HFF-Myc (cell line): Measurements from ENCODE around the gene DHCR7.

ENCODE experiments used
- DNase-seq: peaks from one replicate; pipeline ENCODE4 v3.0.0-alpha.2; 2011; ENCODE audit warnings: low read depth; ENCODE audit errors: extremely low read depth
- H3K4me3 ChIP-seq: replicated peaks from 2 replicates; pipeline ENCODE4 v1.5.1; 2011; ENCODE audit warnings: low read depth, mild to moderate bottlenecking, control low read depth, low read length
- CTCF ChIP-seq: IDR thresholded peaks from 2 replicates; pipeline ENCODE4 v1.5.1; 2012; ENCODE audit warnings: mild to moderate bottlenecking, low read depth, low read length, control low read depth; ENCODE audit errors: missing control alignments

DHCR7 gene

GRCh38 chr11:71402878-71403277, 45.3 kb downstream of the DHCR7 start:
- no peak overlapping the region for H3K4me3 ChIP-seq
- TF ChIP-seq CTCF: no peak
- DNase-seq: no peak

GRCh38 chr11:71400216-71400615, 48.0 kb downstream of the DHCR7 start:
- TF ChIP-seq CTCF: no peak
- H3K4me3 ChIP-seq: no peak overlapping the region
- no peak for DNase-seq

- no peak for TF ChIP-seq CTCF
- no peak overlapping the region for H3K4me3 ChIP-seq
- no peak for DNase-seq
Observed at GRCh38 chr11:71399341-71399740, 48.9 kb downstream of the DHCR7 start.

GRCh38 chr11:71397961-71398360, 50.2 kb downstream of the DHCR7 start:
- H3K4me3 ChIP-seq: no peak overlapping the region
- TF ChIP-seq CTCF: no peak

GRCh38 chr11:71397331-71397860, 50.8 kb downstream of the DHCR7 start:
- no peak overlapping the region for H3K4me3 ChIP-seq
- no peak for TF ChIP-seq CTCF
- no peak for DNase-seq

More at GRCh38 chr11:71397961-71398360, 50.2 kb downstream of the DHCR7 start:
- DNase-seq: no peak

GRCh38 chr11:71396548-71397123, 51.6 kb downstream of the DHCR7 start:
- DNase-seq: no peak
- H3K4me3 ChIP-seq: no peak overlapping the region
- TF ChIP-seq CTCF: no peak

- DNase-seq: no peak
- no peak overlapping the region for H3K4me3 ChIP-seq
- TF ChIP-seq CTCF: no peak
Observed at GRCh38 chr11:71395774-71396173, 52.4 kb downstream of the DHCR7 start.
